ENCODE data around the gene SLC16A1.

SLC16A1 gene

DNA sequence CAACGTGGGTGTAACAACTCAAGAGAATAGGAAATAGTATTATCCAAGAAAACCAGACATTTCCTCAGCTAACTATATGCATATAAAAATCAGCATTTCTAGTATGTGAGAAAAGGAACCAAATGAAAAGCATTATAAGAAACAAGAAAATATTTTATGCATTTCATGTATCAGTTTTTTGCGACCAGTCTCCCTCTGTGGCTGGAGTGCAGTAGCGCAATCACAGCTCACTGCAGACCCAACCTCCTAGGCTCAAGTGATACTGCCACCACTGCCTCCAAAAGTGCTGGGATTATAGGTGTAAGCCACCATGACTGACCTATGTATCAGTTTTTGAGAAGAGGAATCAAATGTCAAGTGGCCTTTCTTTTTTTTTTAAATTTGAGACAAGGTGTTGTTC is 31.0 kb downstream of the SLC16A1 start:
- ATAC-seq (no peak), DNase-seq (no peak)
- no peaks in the 10 kb centered on the region for H3K9me3 Mint-ChIP-seq

DNA sequence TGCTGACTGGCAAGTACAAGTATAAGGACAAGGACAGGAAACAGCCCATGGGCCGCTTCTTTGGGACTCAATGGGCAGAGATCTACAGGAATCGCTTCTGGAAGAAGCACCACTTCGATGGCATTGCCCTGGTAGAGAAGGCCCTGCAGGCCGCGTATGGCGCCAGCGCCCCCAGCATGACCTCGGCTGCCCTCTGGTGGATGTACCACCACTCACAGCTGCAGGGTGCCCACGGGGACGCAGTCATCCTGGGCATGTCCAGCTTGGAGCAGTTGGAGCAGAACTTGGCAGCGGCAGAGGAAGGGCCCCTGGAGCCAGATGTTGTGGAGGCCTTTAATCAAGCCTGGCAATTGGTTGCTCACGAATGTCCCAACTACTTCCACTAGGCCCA is 32.0 kb downstream of the SLC16A1 start:
- ATAC-seq (no peak), DNase-seq (no peak)
- Mint-ChIP-seq H3K9me3 (no peaks in the 10 kb centered on the region), H3K27me3 (no peaks in the 10 kb centered on the region), H3K4me3 (no peak overlapping the region), H3K4me1 (no peaks in the 10 kb centered on the region), H3K36me3 (ENCODE audit: low read depth) (peaks cover 56% of the 10 kb centered on the region), H3K27ac (no peak overlapping the region)

More for the DNA sequence above, 31.0 kb downstream of the SLC16A1 start:
- Mint-ChIP-seq H3K27ac (no peak overlapping the region), H3K27me3 (no peaks in the 10 kb centered on the region), H3K4me3 (no peak overlapping the region), H3K4me1 (no peaks in the 10 kb centered on the region), H3K36me3 (ENCODE audit: low read depth) (peaks cover 50% of the 10 kb centered on the region)

DNA sequence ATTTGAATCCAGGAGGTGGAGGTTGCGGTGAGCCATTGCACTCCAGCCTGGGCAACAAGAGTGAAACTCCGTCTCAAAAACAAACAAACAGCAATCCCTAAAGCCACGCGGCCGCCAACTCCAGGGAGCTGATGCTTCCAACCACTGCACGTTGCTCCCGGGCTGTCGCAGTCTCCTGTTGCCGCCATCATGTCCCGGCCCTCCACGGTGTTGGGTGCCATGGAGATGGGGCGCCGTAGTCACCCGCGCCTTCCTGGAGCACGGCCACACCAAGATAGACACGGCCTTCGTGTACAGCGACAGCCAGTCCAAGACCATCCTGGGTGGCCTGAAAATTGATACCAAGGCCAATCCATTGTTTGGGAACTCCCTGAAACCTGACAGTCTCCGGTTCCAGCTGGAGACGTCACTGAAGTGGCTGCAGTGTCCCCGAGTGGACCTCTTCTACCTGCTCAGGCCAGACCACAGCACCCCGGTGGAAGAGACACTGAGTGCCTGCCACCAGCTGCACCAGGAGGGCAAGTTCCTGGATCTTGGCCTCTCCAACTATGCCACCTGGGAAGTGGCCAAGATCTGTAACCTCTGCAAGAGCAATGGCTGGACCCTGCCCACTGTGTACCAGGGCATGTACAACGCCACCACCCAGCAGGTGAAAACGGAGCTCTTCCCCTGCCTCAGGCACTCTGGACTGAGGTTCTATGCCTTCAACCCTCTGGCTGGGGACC is 32.6 kb downstream of the SLC16A1 start:
- no peak for ATAC-seq
- no peaks in the 10 kb centered on the region for H3K9me3 Mint-ChIP-seq
- H3K27me3 Mint-ChIP-seq: no peaks in the 10 kb centered on the region
- H3K36me3 Mint-ChIP-seq (ENCODE audit: low read depth): peaks cover 57% of the 10 kb centered on the region
- no peaks in the 10 kb centered on the region for H3K4me1 Mint-ChIP-seq
- no peak overlapping the region for H3K27ac Mint-ChIP-seq
- H3K4me3 Mint-ChIP-seq: no peak overlapping the region
- DNase-seq: no peak

DNA sequence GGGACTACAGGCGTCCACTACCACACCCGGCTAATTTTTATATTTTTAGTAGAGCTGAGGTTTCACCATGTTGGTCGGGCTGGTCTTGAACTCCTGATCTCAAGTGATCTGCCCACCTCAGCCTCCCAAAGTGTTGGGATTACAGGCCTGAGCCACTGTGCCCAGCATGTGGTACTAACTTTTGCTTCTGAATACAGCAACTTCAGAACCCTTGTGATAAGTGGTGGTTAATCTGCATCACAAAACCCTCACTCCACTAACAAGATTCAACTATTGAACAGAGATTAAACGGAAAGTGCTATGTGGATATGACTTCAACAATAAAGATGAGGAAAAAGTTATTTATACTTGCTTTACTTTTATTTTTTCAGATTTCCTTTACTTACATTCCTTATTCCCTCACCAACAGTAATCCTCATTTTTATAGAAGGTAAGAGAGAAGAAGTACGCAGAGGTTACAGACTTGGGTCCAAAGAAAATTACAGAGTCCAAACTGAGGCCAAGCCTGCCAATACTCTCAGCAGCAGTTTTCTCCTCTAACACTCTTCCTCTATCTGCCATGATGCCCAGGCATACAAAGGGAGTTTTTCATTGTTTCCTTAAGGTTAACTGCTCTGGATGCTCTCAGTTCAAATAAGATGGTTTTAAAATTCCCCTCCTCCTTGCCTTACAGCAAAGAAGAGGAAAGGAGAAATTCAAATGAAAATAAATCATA is 44.3 kb downstream of the SLC16A1 start:
- peaks cover under 1% of the 10 kb centered on the region for H3K4me1 Mint-ChIP-seq
- ATAC-seq: no peak
- no peak for DNase-seq
- peaks cover 44% of the 10 kb centered on the region for H3K36me3 Mint-ChIP-seq (ENCODE audit: low read depth)
- H3K9me3 Mint-ChIP-seq: no peaks in the 10 kb centered on the region
- no peak overlapping the region for H3K27ac Mint-ChIP-seq
- H3K27me3 Mint-ChIP-seq: no peaks in the 10 kb centered on the region
- H3K4me3 Mint-ChIP-seq: no peak overlapping the region

DNA sequence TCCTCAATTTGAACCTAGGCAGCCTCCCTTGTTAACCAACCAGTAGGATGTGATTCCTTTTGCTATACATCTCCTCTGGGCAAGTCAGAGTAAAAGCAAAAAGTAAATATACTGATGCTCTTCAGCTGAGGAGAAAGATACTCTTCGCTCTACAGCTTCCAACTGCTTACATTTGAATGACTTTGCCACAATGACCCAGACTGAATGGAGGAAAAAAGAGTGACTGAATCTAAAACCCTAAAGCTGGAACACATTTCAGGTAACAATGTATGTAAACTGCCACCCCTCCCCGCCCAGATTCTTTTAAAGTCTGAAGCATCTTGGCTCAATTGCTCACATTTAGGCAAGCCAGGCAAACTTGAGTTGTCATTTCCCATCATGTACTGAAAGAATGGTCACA is 46.1 kb downstream of the SLC16A1 start:
- H3K4me3 Mint-ChIP-seq: no peak overlapping the region

DNA sequence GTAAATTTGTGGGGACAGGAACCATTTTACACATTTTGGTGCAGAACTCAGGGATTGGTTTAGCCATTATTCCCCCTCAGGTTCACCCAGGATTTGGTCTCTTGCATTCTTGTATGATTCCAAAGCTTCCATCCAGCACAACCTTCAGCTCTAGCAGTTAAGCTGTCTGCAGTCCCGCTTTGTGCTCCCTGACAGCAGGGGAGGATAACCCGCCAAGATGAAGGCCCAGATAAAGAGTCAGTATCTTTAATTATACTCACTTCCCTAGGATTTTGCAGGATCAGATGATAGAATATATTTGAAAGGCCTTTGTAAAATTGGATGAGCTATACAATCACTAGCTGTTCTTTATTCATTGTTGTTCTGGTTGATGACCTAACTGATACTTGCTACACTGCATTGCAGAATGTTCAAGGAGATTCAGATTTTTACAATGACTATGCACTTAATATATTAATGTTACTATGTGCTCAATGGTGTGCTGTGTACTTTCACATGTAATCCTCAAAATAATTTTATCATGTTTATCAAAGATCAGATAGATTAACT is 49.8 kb downstream of the SLC16A1 start:
- Mint-ChIP-seq H3K9me3 (no peaks in the 10 kb centered on the region), H3K27ac (no peak overlapping the region), H3K36me3 (ENCODE audit: low read depth) (peaks cover 4% of the 10 kb centered on the region), H3K4me3 (no peak overlapping the region), H3K27me3 (no peaks in the 10 kb centered on the region), H3K4me1 (peaks cover 32% of the 10 kb centered on the region)
- DNase-seq (no peak), ATAC-seq (no peak)

More for the DNA sequence above, 46.1 kb downstream of the SLC16A1 start:
- H3K27ac Mint-ChIP-seq: no peak overlapping the region
- H3K9me3 Mint-ChIP-seq: no peaks in the 10 kb centered on the region
- no peak for ATAC-seq
- H3K4me1 Mint-ChIP-seq: peaks cover 13% of the 10 kb centered on the region
- H3K36me3 Mint-ChIP-seq (ENCODE audit: low read depth): peaks cover 30% of the 10 kb centered on the region
- DNase-seq: no peak
- H3K27me3 Mint-ChIP-seq: no peaks in the 10 kb centered on the region

DNA sequence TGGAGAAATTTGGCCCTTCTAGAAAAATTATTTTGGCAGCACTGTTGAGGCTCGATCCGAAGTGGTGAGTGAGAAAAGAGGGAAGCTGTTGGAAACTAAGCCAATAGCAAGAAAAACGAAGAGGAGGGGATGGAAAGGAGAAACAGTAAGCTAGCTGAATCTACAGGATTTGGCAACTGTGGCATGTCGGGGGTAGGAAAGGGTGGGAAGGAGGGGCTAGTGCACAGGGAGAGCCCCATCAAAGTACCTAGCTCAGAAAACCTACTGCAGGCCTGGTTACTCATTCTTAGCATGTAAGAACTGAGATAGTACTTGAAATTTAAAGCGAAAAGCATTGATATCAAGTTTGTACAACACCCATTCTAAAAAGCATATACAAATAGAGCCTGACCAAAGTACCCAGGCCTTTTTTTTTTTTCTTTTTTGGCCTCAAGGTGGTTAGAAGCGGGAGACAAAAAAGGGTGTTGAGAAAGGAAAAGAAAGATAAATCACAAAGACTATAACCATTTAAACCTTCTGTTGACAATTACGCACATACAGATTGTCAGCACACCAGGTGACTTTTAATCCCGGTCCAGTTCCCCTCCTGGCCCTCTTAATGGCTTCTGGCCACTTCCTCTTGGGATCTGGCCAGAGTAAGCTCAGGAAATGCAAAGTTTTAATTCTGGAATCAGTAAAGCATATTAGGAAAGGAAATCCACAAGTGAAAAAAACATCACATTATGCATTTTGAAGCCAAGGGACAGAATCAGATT is 50.4 kb downstream of the SLC16A1 start:
- no peaks in the 10 kb centered on the region for H3K36me3 Mint-ChIP-seq (ENCODE audit: low read depth)
- H3K9me3 Mint-ChIP-seq: no peaks in the 10 kb centered on the region
- H3K27me3 Mint-ChIP-seq: no peaks in the 10 kb centered on the region
- no peak overlapping the region for H3K27ac Mint-ChIP-seq
- no peak overlapping the region for H3K4me3 Mint-ChIP-seq
- ATAC-seq (no peak), DNase-seq (no peak)
- H3K4me1 Mint-ChIP-seq: peaks cover 32% of the 10 kb centered on the region

DNA sequence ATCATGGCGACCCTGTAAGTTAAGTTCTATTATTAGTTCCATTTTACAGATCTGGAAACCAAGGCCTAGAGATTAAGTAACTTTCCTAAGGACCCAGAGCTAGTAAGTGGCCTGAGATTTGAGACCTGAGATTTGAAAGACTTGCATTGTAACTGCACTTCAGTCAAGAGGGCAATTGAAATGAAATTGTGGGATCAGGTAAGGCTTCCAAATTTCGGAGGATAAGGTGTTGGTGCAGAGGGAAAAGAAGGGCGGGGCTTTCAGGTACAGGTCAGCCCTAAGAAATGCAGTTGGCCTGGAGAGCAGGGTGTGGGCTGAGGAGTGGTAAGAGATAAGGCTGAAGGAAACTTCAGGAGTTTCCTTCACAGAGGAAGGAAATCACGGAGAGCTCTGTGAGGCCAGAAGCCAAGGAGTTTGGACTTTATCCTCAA is 51.1 kb downstream of the SLC16A1 start:
- H3K27me3 Mint-ChIP-seq: no peaks in the 10 kb centered on the region
- H3K4me1 Mint-ChIP-seq: peaks cover 32% of the 10 kb centered on the region
- H3K9me3 Mint-ChIP-seq: no peaks in the 10 kb centered on the region
- H3K27ac Mint-ChIP-seq: no peak overlapping the region
- ATAC-seq (no peak), DNase-seq (no peak)
- H3K36me3 Mint-ChIP-seq (ENCODE audit: low read depth): no peaks in the 10 kb centered on the region
- no peak overlapping the region for H3K4me3 Mint-ChIP-seq

DNA sequence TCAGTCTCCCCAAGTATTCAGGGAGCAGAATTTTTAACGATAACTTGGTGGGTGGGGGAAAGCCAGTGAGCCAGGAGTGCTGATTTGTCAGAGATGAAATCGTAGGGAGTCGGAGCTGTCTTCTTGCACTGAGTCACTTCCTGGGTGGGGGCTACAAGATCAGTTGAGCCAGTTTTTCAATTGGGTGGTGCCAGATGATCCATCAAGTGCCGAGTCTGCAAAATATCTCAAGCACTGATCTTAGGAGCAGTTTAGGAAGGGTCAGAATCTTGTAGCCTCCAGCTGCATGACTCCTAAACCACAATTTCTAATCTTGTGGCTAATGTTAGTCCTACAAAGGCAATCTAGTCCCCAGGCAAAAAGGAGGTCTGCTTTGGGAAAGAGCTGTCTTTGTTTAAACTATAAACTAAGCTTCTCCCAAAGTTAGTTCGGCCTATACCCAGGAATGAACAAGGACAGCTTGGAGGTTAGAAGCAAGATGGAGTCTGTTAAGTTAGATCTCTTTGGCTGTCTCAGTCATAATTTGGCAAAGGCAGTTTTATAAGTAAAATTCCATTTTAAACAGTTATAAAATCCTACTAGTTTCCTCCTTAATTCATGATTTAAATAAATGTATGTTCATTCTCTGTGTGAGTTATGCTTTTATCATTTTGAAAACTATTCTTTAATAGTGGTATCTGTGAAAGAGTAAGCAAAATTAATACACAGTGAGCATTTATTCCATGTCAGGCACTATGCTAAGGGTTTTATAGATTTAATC is 51.7 kb downstream of the SLC16A1 start:
- ATAC-seq (peak; percentile 92), DNase-seq (peak; percentile 42)
- Mint-ChIP-seq H3K27me3 (no peaks in the 10 kb centered on the region), H3K9me3 (no peaks in the 10 kb centered on the region), H3K4me1 (peaks cover 32% of the 10 kb centered on the region), H3K4me3 (no peak overlapping the region), H3K36me3 (ENCODE audit: low read depth) (no peaks in the 10 kb centered on the region), H3K27ac (no peak overlapping the region)

DNA sequence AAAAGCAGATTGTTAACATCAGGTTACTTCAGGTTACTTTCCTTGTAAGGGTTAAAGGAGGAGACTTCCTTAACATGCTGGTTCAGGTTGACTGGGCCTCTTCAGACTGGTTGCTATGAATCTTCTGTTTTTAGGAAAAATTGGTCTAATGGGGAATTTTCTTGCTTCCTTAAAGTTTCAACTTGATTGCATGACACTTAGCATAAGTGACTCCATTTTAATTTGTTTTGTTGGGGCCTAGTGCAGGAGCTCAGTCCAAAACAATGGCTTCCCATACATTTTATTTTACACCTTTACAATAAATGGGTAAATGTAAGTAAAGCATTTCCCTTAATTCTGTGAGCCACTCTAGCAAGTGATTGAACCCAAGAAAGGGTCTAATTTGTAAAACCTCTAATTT is 53.8 kb downstream of the SLC16A1 start:
- Mint-ChIP-seq H3K36me3 (ENCODE audit: low read depth) (no peaks in the 10 kb centered on the region), H3K4me3 (no peak overlapping the region), H3K4me1 (peaks cover 32% of the 10 kb centered on the region), H3K27me3 (no peaks in the 10 kb centered on the region), H3K9me3 (no peaks in the 10 kb centered on the region), H3K27ac (no peak overlapping the region)
- no peak for DNase-seq
- ATAC-seq: no peak

DNA sequence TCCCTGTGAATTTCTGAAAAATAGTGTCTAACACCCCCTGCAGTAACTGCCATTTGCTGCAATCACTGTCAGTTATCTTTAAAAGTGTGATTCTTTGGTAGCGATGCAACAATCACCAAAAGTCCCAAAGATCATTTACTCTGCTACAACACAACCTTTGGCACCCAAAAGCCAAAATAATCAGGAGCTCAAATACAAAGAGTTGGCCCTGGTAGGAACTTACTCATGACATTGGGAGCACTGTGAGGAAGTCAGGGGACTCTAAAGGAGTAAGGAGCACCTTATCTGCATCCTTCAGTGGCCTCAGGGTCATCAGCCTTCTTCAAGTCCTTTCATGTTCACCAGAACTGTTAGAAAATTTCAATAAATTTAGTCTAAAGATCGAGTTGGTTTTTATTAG is 54.6 kb downstream of the SLC16A1 start:
- Mint-ChIP-seq H3K4me3 (no peak overlapping the region), H3K36me3 (ENCODE audit: low read depth) (peaks cover 1% of the 10 kb centered on the region), H3K27me3 (no peaks in the 10 kb centered on the region), H3K4me1 (peaks cover 30% of the 10 kb centered on the region), H3K9me3 (no peaks in the 10 kb centered on the region), H3K27ac (no peak overlapping the region)
- ATAC-seq: no peak
- DNase-seq: no peak

DNA sequence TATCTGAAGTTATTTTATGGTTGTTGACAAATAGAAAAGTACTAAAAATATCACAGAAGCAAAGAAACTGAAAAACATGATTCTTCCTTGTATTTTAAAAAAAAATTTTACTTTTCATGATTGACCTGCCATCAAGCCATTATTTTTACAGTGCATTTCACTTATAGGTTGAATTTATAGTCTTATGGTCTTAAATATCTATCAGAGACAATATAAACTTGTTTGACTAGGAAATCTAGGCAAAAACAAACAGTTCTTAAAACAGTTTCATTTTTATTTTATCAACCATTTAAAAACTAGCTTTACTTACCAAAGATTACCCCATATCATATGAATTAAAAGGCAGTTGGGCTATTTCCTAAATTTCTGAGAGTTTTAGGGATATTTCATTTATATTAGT is 59.2 kb downstream of the SLC16A1 start:
- Mint-ChIP-seq H3K4me1 (no peaks in the 10 kb centered on the region), H3K27ac (no peak overlapping the region), H3K36me3 (ENCODE audit: low read depth) (peaks cover 8% of the 10 kb centered on the region)

DNA sequence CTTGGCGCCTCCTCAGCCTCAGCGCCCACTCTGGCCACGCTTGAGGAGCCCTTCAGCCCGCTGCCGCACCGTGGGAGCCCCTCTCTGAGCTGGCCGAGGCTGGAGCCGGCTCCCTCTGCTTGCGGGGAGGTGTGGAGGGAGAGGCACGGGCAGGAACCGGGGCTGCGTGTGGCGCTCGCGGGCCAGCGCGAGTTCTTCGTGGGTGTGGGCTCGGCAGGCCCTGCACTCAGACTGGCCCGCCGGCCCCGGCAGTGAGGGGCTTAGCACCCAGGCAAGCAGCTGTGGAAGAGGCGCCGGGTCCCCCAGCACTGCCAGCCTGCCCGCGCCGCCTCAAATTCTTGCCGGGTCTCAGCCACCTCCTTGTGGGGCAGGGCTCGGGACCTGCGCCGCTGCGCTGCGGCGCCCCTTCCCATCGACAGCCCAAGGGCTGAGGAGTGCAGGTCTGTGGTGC is 61.4 kb downstream of the SLC16A1 start:
- H3K27me3 Mint-ChIP-seq: no peaks in the 10 kb centered on the region
- DNase-seq: no peak

More for the DNA sequence above, 59.2 kb downstream of the SLC16A1 start:
- Mint-ChIP-seq H3K9me3 (peaks cover 18% of the 10 kb centered on the region), H3K27me3 (no peaks in the 10 kb centered on the region), H3K4me3 (no peak overlapping the region)
- no peak for ATAC-seq
- no peak for DNase-seq

DNA sequence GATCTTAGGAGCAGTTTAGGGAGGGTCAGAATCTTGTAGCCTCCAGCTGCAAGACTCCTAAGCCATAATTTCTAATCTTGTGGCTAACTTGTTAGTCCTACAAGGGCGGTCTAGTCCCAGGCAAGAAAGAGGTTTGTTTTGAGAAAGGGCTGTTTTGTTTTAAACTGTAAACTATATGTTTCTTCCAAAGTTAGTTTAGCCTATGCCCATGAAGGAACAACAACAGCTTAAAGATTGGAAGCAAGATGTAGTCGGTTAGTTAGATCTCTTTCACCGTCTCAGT is 62.0 kb downstream of the SLC16A1 start:
- no peak for ATAC-seq
- DNase-seq: no peak
- Mint-ChIP-seq H3K27ac (no peak overlapping the region), H3K9me3 (peaks cover 18% of the 10 kb centered on the region), H3K27me3 (no peaks in the 10 kb centered on the region), H3K4me3 (no peak overlapping the region), H3K4me1 (no peaks in the 10 kb centered on the region), H3K36me3 (ENCODE audit: low read depth) (peaks cover 8% of the 10 kb centered on the region)

More for the DNA sequence above, 61.4 kb downstream of the SLC16A1 start:
- Mint-ChIP-seq H3K36me3 (ENCODE audit: low read depth) (peaks cover 8% of the 10 kb centered on the region), H3K9me3 (peaks cover 18% of the 10 kb centered on the region), H3K27ac (no peak overlapping the region), H3K4me1 (no peaks in the 10 kb centered on the region), H3K4me3 (no peak overlapping the region)
- no peak for ATAC-seq
